ENCODE results near the gene PCNX1.

PCNX1 gene

DNA sequence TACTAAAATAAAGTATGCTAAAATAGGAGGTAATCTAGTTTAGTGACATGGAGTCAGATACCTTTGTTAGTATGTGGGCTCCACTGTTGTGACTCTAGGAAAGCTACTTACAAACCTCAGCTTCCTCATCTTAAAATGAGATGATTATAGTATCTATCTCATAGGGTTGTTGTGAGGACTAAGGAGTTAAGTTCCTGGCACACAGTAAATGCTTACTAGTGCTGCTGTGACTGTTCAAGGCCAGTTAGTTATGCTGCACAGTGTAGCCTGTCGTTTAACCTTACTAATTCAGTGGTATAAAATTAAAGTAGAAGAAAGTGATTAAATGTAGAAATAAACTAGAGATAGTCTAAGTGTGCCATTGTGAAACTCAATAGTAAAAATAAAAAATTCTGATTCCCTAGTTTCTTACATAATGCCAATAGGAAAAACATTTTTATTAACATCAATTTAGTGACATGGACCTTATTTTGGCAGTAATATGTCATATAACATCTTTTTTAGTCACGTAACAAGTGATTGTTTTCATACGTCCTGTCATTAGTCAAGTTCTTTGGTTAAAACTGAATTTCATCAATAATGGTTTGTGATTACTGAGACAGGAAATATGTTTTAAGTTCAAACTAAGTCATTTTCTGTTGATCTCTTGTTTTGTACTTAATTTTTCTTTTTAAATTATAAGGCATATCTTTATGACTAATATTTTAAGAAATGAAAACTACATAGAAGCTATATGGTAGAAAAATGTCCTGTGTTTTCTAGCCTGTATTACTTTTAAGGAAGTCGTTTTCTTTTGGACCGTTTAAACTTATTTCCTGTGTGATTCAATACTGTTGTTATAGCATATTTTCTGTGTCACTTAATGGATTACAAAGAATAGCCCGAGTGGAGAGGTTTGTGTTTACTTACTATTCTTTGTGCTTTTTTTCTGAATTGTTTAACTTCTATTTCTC, 74.0 kb downstream of the PCNX1 start:
- no peak overlapping the region for H3K4me3 ChIP-seq (replicated peaks; ENCODE audit: low read depth, low read length)
- DNase-seq (ENCODE audit: extremely low read depth, low read depth), result no peak
- TF ChIP-seq, protein P1, sequence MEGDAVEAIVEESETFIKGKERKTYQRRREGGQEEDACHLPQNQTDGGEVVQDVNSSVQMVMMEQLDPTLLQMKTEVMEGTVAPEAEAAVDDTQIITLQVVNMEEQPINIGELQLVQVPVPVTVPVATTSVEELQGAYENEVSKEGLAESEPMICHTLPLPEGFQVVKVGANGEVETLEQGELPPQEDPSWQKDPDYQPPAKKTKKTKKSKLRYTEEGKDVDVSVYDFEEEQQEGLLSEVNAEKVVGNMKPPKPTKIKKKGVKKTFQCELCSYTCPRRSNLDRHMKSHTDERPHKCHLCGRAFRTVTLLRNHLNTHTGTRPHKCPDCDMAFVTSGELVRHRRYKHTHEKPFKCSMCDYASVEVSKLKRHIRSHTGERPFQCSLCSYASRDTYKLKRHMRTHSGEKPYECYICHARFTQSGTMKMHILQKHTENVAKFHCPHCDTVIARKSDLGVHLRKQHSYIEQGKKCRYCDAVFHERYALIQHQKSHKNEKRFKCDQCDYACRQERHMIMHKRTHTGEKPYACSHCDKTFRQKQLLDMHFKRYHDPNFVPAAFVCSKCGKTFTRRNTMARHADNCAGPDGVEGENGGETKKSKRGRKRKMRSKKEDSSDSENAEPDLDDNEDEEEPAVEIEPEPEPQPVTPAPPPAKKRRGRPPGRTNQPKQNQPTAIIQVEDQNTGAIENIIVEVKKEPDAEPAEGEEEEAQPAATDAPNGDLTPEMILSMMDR (IDR thresholded peaks at IDR 0.05; ENCODE audit: low read depth, low read length, missing control alignments), result no peak

DNA sequence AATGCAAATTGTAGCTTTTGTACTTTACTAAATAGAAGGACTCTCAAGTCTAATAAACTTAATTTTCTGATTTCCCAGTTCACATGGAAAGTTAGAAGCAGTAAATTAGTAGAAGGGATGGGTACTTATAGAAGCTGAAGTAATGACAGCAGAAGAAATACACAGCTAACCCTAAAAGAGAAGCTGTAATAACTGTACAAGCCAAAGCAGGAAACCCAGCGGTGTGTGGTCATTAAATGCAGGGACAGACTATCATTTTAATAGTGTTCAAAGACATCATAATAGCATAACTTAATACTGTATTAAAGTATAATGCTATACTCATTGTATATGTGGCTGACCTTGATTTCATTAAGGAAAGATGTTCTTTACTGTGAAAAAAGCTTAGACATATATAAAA, 74.9 kb downstream of the PCNX1 start:
- H3K4me3 ChIP-seq (replicated peaks; ENCODE audit: low read depth, low read length), result no peak overlapping the region
- TF ChIP-seq, protein P1 (IDR thresholded peaks at IDR 0.05; ENCODE audit: low read depth, low read length, missing control alignments), result no peak
- no peak for DNase-seq (ENCODE audit: extremely low read depth, low read depth)

DNA sequence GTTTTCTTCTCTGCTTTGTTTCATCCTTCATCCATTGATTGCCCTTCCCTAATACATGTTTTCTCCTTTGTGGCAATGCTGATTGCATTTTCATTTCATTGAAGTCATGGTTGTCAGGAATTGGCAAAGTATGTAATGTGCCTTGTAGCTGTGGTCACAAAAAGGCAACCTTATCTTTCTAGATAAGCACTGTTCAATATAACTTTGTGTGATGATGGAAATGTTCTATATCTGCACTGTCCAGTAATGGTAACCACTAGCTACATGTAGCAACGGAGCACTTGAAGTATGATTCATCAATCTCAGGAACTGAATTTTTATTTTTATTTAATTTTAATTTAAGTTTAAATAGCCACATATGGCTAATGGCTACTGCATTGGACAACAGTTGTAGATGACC, 79.8 kb downstream of the PCNX1 start:
- H3K4me3 ChIP-seq (replicated peaks; ENCODE audit: low read depth, low read length), result no peak overlapping the region
- TF ChIP-seq, protein P1 (IDR thresholded peaks at IDR 0.05; ENCODE audit: low read depth, low read length, missing control alignments), result no peak
- no peak for DNase-seq (ENCODE audit: extremely low read depth, low read depth)

DNA sequence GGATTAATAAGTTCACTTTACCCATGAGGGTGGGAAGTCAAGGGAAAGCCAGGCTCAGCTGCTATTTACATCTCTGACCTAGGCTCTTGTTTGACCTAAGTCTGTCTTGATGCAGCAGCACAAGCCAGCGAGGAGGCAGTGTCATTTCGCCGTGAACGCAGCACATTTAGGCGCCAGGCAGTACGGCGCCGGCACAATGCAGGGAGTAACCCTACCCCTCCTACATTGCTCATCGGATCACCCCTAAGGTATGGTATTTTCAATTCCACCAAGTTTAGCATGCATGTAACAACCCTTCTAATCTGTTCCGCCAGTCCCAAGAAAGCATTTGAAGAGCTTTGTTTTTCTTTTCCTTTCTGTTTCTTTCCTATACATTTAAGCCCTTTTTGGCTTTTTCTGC, 81.2 kb downstream of the PCNX1 start:
- H3K4me3 ChIP-seq (replicated peaks; ENCODE audit: low read depth, low read length), result no peak overlapping the region
- no peak for DNase-seq (ENCODE audit: extremely low read depth, low read depth)
- TF ChIP-seq, protein P1 (IDR thresholded peaks at IDR 0.05; ENCODE audit: low read depth, low read length, missing control alignments), result no peak

DNA sequence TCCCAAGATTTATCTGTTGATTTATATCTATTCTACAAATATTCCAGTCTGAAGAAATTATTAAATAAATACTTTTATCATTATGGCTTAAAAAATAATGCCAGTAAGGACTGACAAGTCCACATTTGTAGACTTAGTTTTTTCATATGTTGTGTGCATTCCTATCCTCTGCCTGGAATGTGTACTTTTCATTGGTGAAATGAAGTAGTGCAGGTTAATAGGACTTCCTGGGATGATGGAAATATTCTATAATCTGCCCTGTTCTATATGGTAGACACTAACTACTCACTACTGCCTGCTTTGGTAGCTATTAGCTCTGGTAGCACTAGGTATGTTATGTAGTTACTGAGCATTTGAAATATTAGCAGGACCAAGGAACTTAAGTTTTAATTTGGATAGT, 86.7 kb downstream of the PCNX1 start:
- DNase-seq (ENCODE audit: extremely low read depth, low read depth), result no peak
- no peak overlapping the region for H3K4me3 ChIP-seq (replicated peaks; ENCODE audit: low read depth, low read length)
- TF ChIP-seq, protein P1 (IDR thresholded peaks at IDR 0.05; ENCODE audit: low read depth, low read length, missing control alignments), result no peak

DNA sequence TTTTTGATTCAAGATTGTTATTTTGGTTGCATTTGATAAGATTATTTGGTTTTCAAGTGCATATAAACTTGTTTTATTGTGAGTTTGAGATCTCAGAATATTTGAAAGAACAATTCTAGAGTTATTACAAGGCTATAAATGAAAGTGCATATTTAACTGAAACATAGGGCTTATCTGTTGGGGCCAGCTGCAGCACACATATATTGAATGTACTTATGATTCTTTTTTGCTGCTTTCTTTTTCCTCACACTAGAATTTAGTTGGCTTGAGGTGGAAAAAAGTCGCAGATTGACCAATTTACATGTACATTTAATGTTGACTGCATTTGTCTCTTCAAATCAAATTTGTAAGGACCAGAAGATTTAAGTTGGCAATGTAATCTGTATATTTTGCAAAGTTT, 88.0 kb downstream of the PCNX1 start:
- TF ChIP-seq, protein P1 (IDR thresholded peaks at IDR 0.05; ENCODE audit: low read depth, low read length, missing control alignments), result no peak
- no peak for DNase-seq (ENCODE audit: extremely low read depth, low read depth)
- H3K4me3 ChIP-seq (replicated peaks; ENCODE audit: low read depth, low read length), result no peak overlapping the region

Data from HFF-Myc (cell line).